ENCODE results near the gene ETHE1. TPM values are rescaled to one million over a fixed set of nuclear protein-coding genes. Genes with fewer than 3 reads are reported as not detected.

Gene ETHE1
- total and polyA plus RNA-seq, 2 of the 8 experiments (the other 6 are each of a cell fraction or from before 2014, with no cell fraction given), result 19.9 to 96.0 TPM

- Histone ChIP-seq H2BK20ac (ENCODE audit: low read length) (no peak overlapping the region), H3K4me3 (ENCODE audit: extremely low read depth in 1 of 4, insufficient read depth in 2 of 4, low read depth in 3 of 4, low read length in 4 of 4) (no peak overlapping the region), H2BK12ac (ENCODE audit: low read depth, low read length) (no peak overlapping the region), H3K4me2 (ENCODE audit: insufficient read depth in 1 of 2, low read depth in 2 of 2, low read length in 2 of 2) (no peak overlapping the region), H3K4ac (replicated peaks; ENCODE audit: insufficient read length, low read depth, low read length) (no peak overlapping the region), H2AFZ (ENCODE audit: low read length) (no peak overlapping the region), H3K27me3 (replicated peaks in 1 of 4; ENCODE audit: control insufficient read depth in 3 of 4, extremely low read depth in 1 of 4, insufficient read depth in 3 of 4, low read length in 3 of 4) (no peaks in the 10 kb centered on the region; a peak in 3 of 7 replicates), H4K91ac (replicated peaks; ENCODE audit: insufficient read length, low read length) (no peak overlapping the region), H3K9ac (replicated peaks in 1 of 4; ENCODE audit: extremely low read depth in 1 of 4, low read depth in 3 of 4, low read length in 3 of 4) (no peak overlapping the region), H4K20me1 (replicated peaks in 1 of 2; ENCODE audit: control insufficient read depth in 1 of 2, insufficient read depth in 2 of 2, low read length in 2 of 2) (no peaks in the 10 kb centered on the region), H3K56ac (replicated peaks; ENCODE audit: insufficient read length, low read depth, low read length) (no peak overlapping the region), H4K8ac (ENCODE audit: extremely low read depth, insufficient read depth, low read length) (no peak overlapping the region), H3K9me3 (ENCODE audit: insufficient read depth in 2 of 2, low read depth in 1 of 2, low read length in 1 of 2) (no peaks in the 10 kb centered on the region), H2BK120ac (replicated peaks; ENCODE audit: low read depth, low read length) (no peak overlapping the region), H4K5ac (ENCODE audit: insufficient read length, low read depth, low read length) (no peak overlapping the region), H3K79me1 (ENCODE audit: low read depth, low read length) (no peaks in the 10 kb centered on the region), H3K23ac (ENCODE audit: insufficient read length) (no peak overlapping the region), H3K14ac (ENCODE audit: insufficient read length) (no peak overlapping the region), H2AK5ac (ENCODE audit: low read depth, low read length) (0 out of 2 replicates have a peak overlapping the region, but pooled peaks have one; percentile 65), H3K23me2 (ENCODE audit: low read depth, low read length) (0 out of 2 replicates have a peak, but pooled peaks cover 3% of the 10 kb centered on the region), H3K27ac (ENCODE audit: low read depth, low read length) (no peak overlapping the region), H3K18ac (ENCODE audit: extremely low read depth, low read length) (no peak overlapping the region), H2BK5ac (ENCODE audit: low read depth, low read length) (no peak overlapping the region), H3K79me2 (ENCODE audit: control insufficient read depth in 1 of 2, insufficient read depth in 2 of 2, low read length in 2 of 2) (no peaks in the 10 kb centered on the region), H2BK15ac (ENCODE audit: low read length) (no peak overlapping the region), H3K4me1 (replicated peaks in 1 of 4; ENCODE audit: control insufficient read depth in 3 of 4, insufficient read depth in 4 of 4, low read length in 3 of 4) (peaks cover 0 to 2% (median 0%) of the 10 kb centered on the region in 4 experiments; a peak in 3 of 7 replicates), H3K36me3 (ENCODE audit: control insufficient read depth in 2 of 4, insufficient read depth in 4 of 4, low read length in 3 of 4) (no peaks in the 10 kb centered on the region)
- POLR2A ChIA-PET (ENCODE audit: partially characterized antibody), result interaction anchor here (0.8 to 1.0 kb wide), 2 partner anchors 10 to 12 kb away, joined by 3 read pairs; no protein-coding TSS in a partner anchor
- CTCF ChIA-PET (ENCODE audit: partially characterized antibody), result interaction anchor here (0.7 to 2.6 kb wide), 5 partner anchors 21 to 46 kb away, joined by 3 to 6 read pairs (median 3); no protein-coding TSS in a partner anchor
- no peak for DNase-seq (ENCODE audit: low read depth in 1 of 2, low spot score in 2 of 2)
- FAIRE-seq, result no peak
- 83% methylated on average over 3 of the region's 3 CpGs; no CpG with 5 or more reads in 1 of the 2 experiments for WGBS, 2 experiments (ENCODE audit: extremely low coverage in 1 of 2, insufficient coverage in 1 of 2, insufficient read length in 1 of 2, insufficient replicate concordance in 2 of 2, low coverage in 1 of 2, low lambda C conversion rate in 2 of 2, missing lambda C conversion rate in 1 of 2)
- no peak for TF ChIP-seq CTBP2 (IDR thresholded peaks at IDR 0.05; ENCODE audit: borderline replicate concordance, insufficient read depth, insufficient read length, low read length)
- no peak for TF ChIP-seq NANOG (IDR thresholded peaks at IDR 0.05; ENCODE audit: insufficient read depth, low read depth, low read length, poor library complexity, severe bottlenecking)
- TF ChIP-seq FOSL1 (IDR thresholded peaks at IDR 0.05; ENCODE audit: insufficient read depth, low read depth, low read length), result no peak
- no peak for TF ChIP-seq EZH2 (IDR thresholded peaks at IDR 0.05; ENCODE audit: low read depth, low read length, severe bottlenecking)
- no peak for TF ChIP-seq CHD2 (IDR thresholded peaks at IDR 0.05; ENCODE audit: low read length)
- no peak for TF ChIP-seq GABPA (IDR thresholded peaks at IDR 0.05; ENCODE audit: borderline replicate concordance, insufficient read depth, low read length)
- TF ChIP-seq TBP (IDR thresholded peaks at IDR 0.05; ENCODE audit: low read depth, low read length), result no peak
- no peak for TF ChIP-seq KDM5A (IDR thresholded peaks at IDR 0.05; ENCODE audit: low read length)
- no peak for TF ChIP-seq KDM4A (IDR thresholded peaks at IDR 0.05; ENCODE audit: low read depth, low read length, severe bottlenecking)
- no peak for TF ChIP-seq CBX5 (IDR thresholded peaks at IDR 0.05; ENCODE audit: low read depth, low read length)
- no peak for TF ChIP-seq HDAC2 (IDR thresholded peaks at IDR 0.05; ENCODE audit: borderline replicate concordance in 1 of 2, low read depth in 2 of 2, low read length in 2 of 2)
- TF ChIP-seq RNF2 (IDR thresholded peaks at IDR 0.05; ENCODE audit: borderline replicate concordance, low read depth, low read length, missing control alignments, poor library complexity, severe bottlenecking), result no peak
Observed at GRCh38 chr19:43478323-43478722, 48.7 kb downstream of the ETHE1 start.

Data from H1 (cell line).